H9 (cell line): ENCODE measurements around the gene CLEC11A. TPM values are rescaled to one million over a fixed set of nuclear protein-coding genes. Genes with fewer than 3 reads are reported as not detected.
"Not testable (repeated sequence)": the region's sequence is repeated elsewhere in the genome, so short reads cannot be mapped to it uniquely, and the experiment has no call there.

Experiments
- DNase-seq: peaks from one replicate; pipeline ENCODE4 v3.0.0-alpha.2; 2017
- H2AFZ ChIP-seq: one replicate; pipeline ENCODE4 v1.6.1; 2013; ENCODE audit warnings: mild to moderate bottlenecking, low read length, control low read depth, moderate library complexity
- H2AK5ac ChIP-seq: 2 replicates; pipeline ENCODE4 v1.6.1; 2013; ENCODE audit warnings: low read length, control low read depth, mixed read lengths; ENCODE audit not compliant: insufficient read length
- H2BK120ac ChIP-seq: one replicate; pipeline ENCODE4 v1.6.1; 2013; ENCODE audit warnings: low read depth, mild to moderate bottlenecking, low read length, control low read depth, inconsistent platforms; ENCODE audit not compliant: poor library complexity, severe bottlenecking
- H2BK12ac ChIP-seq: 2 replicates; pipeline ENCODE4 v1.6.1; 2013; ENCODE audit warnings: low read length, control low read depth, mixed read lengths, low read depth; ENCODE audit not compliant: insufficient read length
- H2BK15ac ChIP-seq: 2 replicates; pipeline ENCODE4 v1.6.1; 2013; ENCODE audit warnings: low read depth, low read length, control low read depth
- H2BK20ac ChIP-seq: one replicate; pipeline ENCODE4 v1.6.1; 2013; ENCODE audit warnings: low read depth, mild to moderate bottlenecking, low read length, control low read depth, inconsistent platforms; ENCODE audit not compliant: poor library complexity, severe bottlenecking
- H2BK5ac ChIP-seq: 2 replicates; pipeline ENCODE4 v1.6.1; 2013; ENCODE audit warnings: low read length, control low read depth, mixed read lengths; ENCODE audit not compliant: insufficient read length
- H3K14ac ChIP-seq: 2 replicates; pipeline ENCODE4 v1.6.1; 2013; ENCODE audit warnings: low read length, control low read depth; ENCODE audit not compliant: insufficient read depth
- H3K18ac ChIP-seq: 2 replicates; pipeline ENCODE4 v1.6.1; 2013; ENCODE audit warnings: low read depth, mild to moderate bottlenecking, mixed read lengths, low read length, control low read depth; ENCODE audit not compliant: insufficient read length
- H3K23ac ChIP-seq: 2 replicates; pipeline ENCODE4 v1.6.1; 2013; ENCODE audit warnings: low read length, control low read depth, mixed read lengths, low read depth; ENCODE audit not compliant: insufficient read length
- H3K23me2 ChIP-seq: 2 replicates; pipeline ENCODE4 v1.6.1; 2013; ENCODE audit warnings: low read depth, mild to moderate bottlenecking, mixed read lengths, low read length, control low read depth; ENCODE audit not compliant: insufficient read length, poor library complexity, severe bottlenecking
- H3K27ac ChIP-seq: 2 replicates; pipeline ENCODE4 v1.5.1; 2013; ENCODE audit warnings: low read length, control low read depth, mixed read lengths, low read depth; ENCODE audit not compliant: insufficient read length
- H3K27me3 ChIP-seq: 2 replicates; pipeline ENCODE4 v1.6.1; 2013; ENCODE audit warnings: low read length, control low read depth, inconsistent platforms; ENCODE audit not compliant: insufficient read depth
- H3K4ac ChIP-seq: 2 replicates; pipeline ENCODE4 v1.6.1; 2013; ENCODE audit warnings: low read depth, mild to moderate bottlenecking, control low read depth, inconsistent platforms, low read length, moderate library complexity
- H3K4me1 ChIP-seq: 2 replicates; pipeline ENCODE4 v1.6.1; 2013; ENCODE audit warnings: low read length, control low read depth, inconsistent platforms; ENCODE audit not compliant: insufficient read depth
- H3K4me2 ChIP-seq: 2 replicates; pipeline ENCODE4 v1.6.1; 2013; ENCODE audit warnings: low read length, control low read depth, mixed read lengths; ENCODE audit not compliant: insufficient read length, insufficient read depth
- H3K56ac ChIP-seq: 2 replicates; pipeline ENCODE4 v1.6.1; 2013; ENCODE audit warnings: low read depth, mild to moderate bottlenecking, mixed read lengths, low read length, control low read depth; ENCODE audit not compliant: insufficient read length
- H3K79me1 ChIP-seq: 2 replicates; pipeline ENCODE4 v1.6.1; 2013; ENCODE audit warnings: low read depth, mild to moderate bottlenecking, moderate library complexity, low read length, control low read depth, inconsistent platforms; ENCODE audit not compliant: insufficient read depth, poor library complexity, severe bottlenecking
- H3K79me2 ChIP-seq: 2 replicates; pipeline ENCODE4 v1.6.1; 2013; ENCODE audit warnings: low read length, control low read depth, inconsistent platforms; ENCODE audit not compliant: insufficient read depth
- H3K9ac ChIP-seq: 2 replicates; pipeline ENCODE4 v1.6.1; 2013; ENCODE audit warnings: low read length, control low read depth, mixed read lengths; ENCODE audit not compliant: insufficient read length; ENCODE audit errors: extremely low read depth
- H3K9me3 ChIP-seq: one replicate; pipeline ENCODE4 v1.6.1; 2013; ENCODE audit warnings: low read depth, low read length, inconsistent platforms; ENCODE audit not compliant: control insufficient read depth
- H3T11ph ChIP-seq: one replicate; pipeline ENCODE4 v1.6.1; 2013; ENCODE audit warnings: mild to moderate bottlenecking, low read length, control low read depth, inconsistent platforms
- H4K20me1 ChIP-seq: one replicate; pipeline ENCODE4 v1.6.1; 2013; ENCODE audit not compliant: control insufficient read depth, insufficient read length, insufficient read depth
- H4K5ac ChIP-seq: 2 replicates; pipeline ENCODE4 v1.6.1; 2013; ENCODE audit warnings: low read depth, mild to moderate bottlenecking, mixed read lengths, low read length, control low read depth; ENCODE audit not compliant: insufficient read length
- H4K8ac ChIP-seq: replicated peaks from 2 replicates; pipeline ENCODE4 v1.6.1; 2013; ENCODE audit warnings: low read length, control low read depth, mixed read lengths, low read depth; ENCODE audit not compliant: insufficient read length
- H4K91ac ChIP-seq: 2 replicates; pipeline ENCODE4 v1.6.1; 2013; ENCODE audit warnings: low read depth, mild to moderate bottlenecking, moderate library complexity, mixed read lengths, low read length, control low read depth; ENCODE audit not compliant: insufficient read length
- H3K27ac Mint-ChIP-seq, 3 experiments: 2 replicates in 2 of 3; 3 replicates in 1 of 3; pipeline ENCODE4 v1.8.0; 2020 to 2021; ENCODE audit warnings: mixed read lengths in 3 of 3, mild to moderate bottlenecking in 1 of 3, moderate library complexity in 1 of 3
- H3K27me3 Mint-ChIP-seq: 2 replicates; pipeline ENCODE4 v1.8.0; 2021; ENCODE audit warnings: low read depth, mild to moderate bottlenecking, moderate library complexity, mixed read lengths
- H3K36me3 Mint-ChIP-seq, 3 experiments: 2 replicates in 2 of 3; 3 replicates in 1 of 3; pipeline ENCODE4 v1.8.0; 2020 to 2021; ENCODE audit warnings: low read depth in 3 of 3, mixed read lengths in 3 of 3; ENCODE audit not compliant: insufficient read depth in 1 of 3
- H3K4me1 Mint-ChIP-seq, 2 experiments: 2 replicates each; pipeline ENCODE4 v1.8.0; 2020; ENCODE audit warnings: mixed read lengths in 2 of 2
- H3K4me3 Mint-ChIP-seq, 2 experiments: 2 replicates in 1 of 2; 3 replicates in 1 of 2; pipeline ENCODE4 v1.8.0; 2020 to 2021; ENCODE audit warnings: mild to moderate bottlenecking in 2 of 2, mixed read lengths in 2 of 2, moderate library complexity in 1 of 2
- H3K9me3 Mint-ChIP-seq, 2 experiments: 2 replicates in 1 of 2; 3 replicates in 1 of 2; pipeline ENCODE4 v1.8.0; 2020; ENCODE audit warnings: mild to moderate bottlenecking in 2 of 2, mixed read lengths in 2 of 2, moderate library complexity in 1 of 2
- CTCF ChIP-seq: fragments of 200-600 bp; sonication (generic); conservative IDR thresholded peaks from 3 replicates; pipeline ENCODE4 v1.8.0; 2021; ENCODE audit warnings: antibody characterized with exemption, mild to moderate bottlenecking
- WGBS: extraction: QIAGEN DNeasy Blood & Tissue Kit; methylation state at CpG from one replicate; pipeline ENCODE4 v1.1.7; 2013; ENCODE audit warnings: missing lambda C conversion rate, low lambda C conversion rate, mixed read lengths; ENCODE audit not compliant: insufficient read length; ENCODE audit errors: extremely low coverage; 5-methylcytosine and 5-hydroxymethylcytosine counted together
- total RNA-seq: library from RNA; stranded (reverse); gene quantifications from 2 replicates; pipeline ENCODE4 v1.2.1, GENCODE V29; 2021

Gene CLEC11A
- total RNA-seq, 1 experiment from 2014 or later = 3.9 TPM

GRCh38 chr19:50759886-50760285 is 36.7 kb downstream of the CLEC11A start:
- no peaks in the 10 kb centered on the region for H3K9me3 ChIP-seq
- H3K27me3 ChIP-seq = no peaks in the 10 kb centered on the region
- no peak overlapping the region for H3K4ac ChIP-seq
- no peak overlapping the region for H2BK5ac ChIP-seq
- no peaks in the 10 kb centered on the region for H3K4me1 ChIP-seq
- H2BK12ac ChIP-seq = no peak overlapping the region
- no peak overlapping the region for H3K27ac ChIP-seq
- H3K79me2 ChIP-seq = no peaks in the 10 kb centered on the region
- H3K4me3 Mint-ChIP-seq = peak overlapping the region in 1 of 2 experiments; percentile 23; a peak in 1 of 5 replicates
- peaks cover 51% of the 10 kb centered on the region for H3K27me3 Mint-ChIP-seq
- H3K4me1 Mint-ChIP-seq = 0 out of 4 replicates have a peak, but pooled peaks cover 0 to 3% of the 10 kb centered on the region in 2 experiments
- H3K36me3 Mint-ChIP-seq = peaks cover 0 to 4% (median 2%) of the 10 kb centered on the region in 3 experiments; a peak in 2 of 7 replicates
- peaks cover 3% of the 10 kb centered on the region for H3K23me2 ChIP-seq
- DNase-seq = no peak
- TF ChIP-seq CTCF = no peak
- no peak overlapping the region for H3K23ac ChIP-seq
- no peak overlapping the region for H2BK120ac ChIP-seq
- H3K27ac Mint-ChIP-seq = no peak overlapping the region
- no peak overlapping the region for H3K18ac ChIP-seq
- H3K9me3 Mint-ChIP-seq = peaks cover 4 to 5% of the 10 kb centered on the region in 2 experiments; a peak in 3 of 5 replicates
- H3K79me1 ChIP-seq = no peaks in the 10 kb centered on the region
- no peak overlapping the region for H3K56ac ChIP-seq
- H4K5ac ChIP-seq = no peak overlapping the region
- H2BK20ac ChIP-seq = no peak overlapping the region
- no peak overlapping the region for H4K8ac ChIP-seq
- H2AK5ac ChIP-seq = no peak overlapping the region
- H2AFZ ChIP-seq = peak overlapping the region; percentile 45
- no peak overlapping the region for H4K91ac ChIP-seq
- no peak overlapping the region for H2BK15ac ChIP-seq
- H3K14ac ChIP-seq = no peak overlapping the region
- no CpG with 5 or more reads among the region's 4 CpGs for WGBS
- no peak overlapping the region for H3K4me2 ChIP-seq
- H4K20me1 ChIP-seq = no peaks in the 10 kb centered on the region
- no peak overlapping the region for H3K9ac ChIP-seq
- no peak overlapping the region for H3T11ph ChIP-seq

DNA sequence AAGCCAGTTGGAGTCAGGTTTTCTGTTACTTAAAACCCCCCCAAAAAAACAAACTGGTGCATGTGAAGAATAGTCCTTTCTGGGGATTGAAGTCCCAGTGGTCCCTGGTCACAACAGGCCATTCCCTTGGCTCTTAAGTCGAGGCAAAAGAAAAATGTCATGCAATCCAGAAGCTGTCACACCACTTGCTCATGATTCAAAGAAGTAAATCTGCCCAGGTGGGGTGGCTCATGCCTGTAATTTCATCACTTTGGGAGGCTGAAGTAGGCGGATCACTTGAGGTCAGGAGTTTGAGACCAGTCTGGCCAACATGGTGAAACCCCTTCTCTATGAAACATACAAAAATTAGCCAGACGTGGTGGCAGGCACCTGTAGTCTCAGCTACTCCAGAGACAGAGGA is 38.3 kb downstream of the CLEC11A start:
- H3K27ac Mint-ChIP-seq, H3K4me3 Mint-ChIP-seq, H2BK12ac ChIP-seq, H3K27ac ChIP-seq, H3K9ac ChIP-seq, H3K9me3 Mint-ChIP-seq, H2AFZ ChIP-seq, H3K23me2 ChIP-seq, H2AK5ac ChIP-seq, H3K4me1 Mint-ChIP-seq, H4K91ac ChIP-seq, H3K14ac ChIP-seq, H3K36me3 Mint-ChIP-seq, H3K9me3 ChIP-seq, H3K4ac ChIP-seq, H4K5ac ChIP-seq, H2BK20ac ChIP-seq, H3T11ph ChIP-seq, H2BK15ac ChIP-seq, H4K20me1 ChIP-seq, H2BK120ac ChIP-seq, H3K79me1 ChIP-seq, H3K4me1 ChIP-seq, DNase-seq, H3K56ac ChIP-seq, H3K79me2 ChIP-seq, H3K18ac ChIP-seq, H3K23ac ChIP-seq, H2BK5ac ChIP-seq, H4K8ac ChIP-seq, H3K27me3 ChIP-seq, H3K4me2 ChIP-seq: not testable (repeated sequence)
- WGBS = no CpG with 5 or more reads among the region's 3 CpGs
- peaks cover 45% of the 10 kb centered on the region for H3K27me3 Mint-ChIP-seq
